ENCODE measurements around the gene MCF2L.
"Not testable (repeated sequence)": the region's sequence is repeated elsewhere in the genome, so short reads cannot be mapped to it uniquely, and the experiment has no call there.

MCF2L gene

DNA sequence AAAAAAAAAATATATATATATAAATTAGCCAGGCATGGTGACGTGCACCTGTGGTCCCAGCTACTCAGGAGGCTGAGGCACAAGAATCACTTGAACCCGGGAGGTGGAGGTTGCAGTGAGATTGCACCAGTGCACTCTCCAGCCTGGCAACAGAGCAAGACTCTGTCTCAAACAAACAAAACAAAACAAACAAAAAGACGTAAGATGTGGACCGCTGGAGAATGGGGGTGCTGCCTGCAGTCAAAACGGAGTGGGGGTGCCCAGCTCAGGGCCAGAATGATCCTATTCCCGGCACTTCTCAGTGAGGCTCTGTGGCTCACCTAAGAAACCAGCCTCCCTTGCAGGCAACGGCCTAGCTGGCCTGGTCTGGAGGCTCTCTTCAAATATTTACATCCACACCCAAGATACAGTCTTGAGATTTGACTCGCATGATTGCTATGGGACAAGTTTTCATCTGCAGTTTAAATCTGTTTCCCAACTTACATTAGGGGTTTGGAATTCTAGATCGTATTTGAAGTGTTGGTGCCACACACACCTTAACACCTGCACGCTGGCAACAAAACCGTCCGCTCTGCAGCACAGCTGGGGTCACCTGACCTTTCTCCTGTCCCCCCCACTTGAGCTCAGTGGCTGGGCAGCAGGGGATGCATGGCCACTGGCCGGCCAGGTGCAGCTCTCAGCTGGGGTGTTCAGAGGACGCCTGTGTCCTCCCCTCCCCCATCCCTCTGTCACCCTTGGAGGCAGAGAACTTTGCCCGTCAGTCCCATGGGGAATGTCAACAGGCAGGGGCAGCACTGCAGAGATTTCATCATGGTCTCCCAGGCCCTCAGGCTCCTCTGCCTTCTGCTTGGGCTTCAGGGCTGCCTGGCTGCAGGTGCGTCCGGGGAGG lies 136.3 kb downstream of the MCF2L start, which contains the start of gene F7:
Gene F7 (plus strand): TSS at position 760 of the 889 bp plus-strand sequence. CDS start 51 bp downstream, at position 811.
- TF ChIP-seq PPARA (CRISPR knock-in tag; IDR thresholded peaks at IDR 0.05; ENCODE audit: borderline replicate concordance) (no peak), BACH2 (CRISPR knock-in tag; IDR thresholded peaks at IDR 0.05; ENCODE audit: borderline replicate concordance) (no peak), TOX (CRISPR knock-in tag; IDR thresholded peaks at IDR 0.05; ENCODE audit: borderline replicate concordance) (no peak), RARB (CRISPR knock-in tag; IDR thresholded peaks at IDR 0.05) (no peak), ZNF70 (CRISPR knock-in tag; IDR thresholded peaks at IDR 0.05) (no peak)
- ATAC-seq = peak; percentile 33; the same call in 2 of the 3 replicates

DNA sequence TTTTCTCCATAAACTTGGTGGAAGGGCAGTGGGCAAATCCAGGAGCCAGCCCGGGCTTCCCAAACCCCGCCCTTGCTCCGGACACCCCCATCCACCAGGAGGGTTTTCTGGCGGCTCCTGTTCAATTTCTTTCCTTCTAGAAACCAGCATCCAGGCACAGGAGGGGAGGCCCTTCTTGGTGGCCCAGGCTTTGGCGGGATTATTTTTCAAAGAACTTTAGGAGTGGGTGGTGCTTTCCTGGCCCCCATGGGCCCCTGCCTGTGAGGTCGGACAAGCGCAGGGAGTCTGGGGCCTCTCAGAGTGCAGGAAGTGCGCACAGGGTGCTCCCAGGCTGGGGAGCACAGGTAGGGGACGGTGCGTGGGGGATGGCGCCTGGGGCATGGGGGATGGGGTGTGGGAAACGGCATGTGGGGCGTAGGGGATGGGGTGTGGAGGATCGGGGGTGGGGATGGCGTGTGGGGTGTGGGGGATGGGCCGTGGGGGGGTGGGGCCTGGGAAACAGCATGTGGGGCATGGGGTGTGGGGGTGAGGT lies 137.0 kb downstream of the MCF2L start:
- no peak for ATAC-seq
- TF ChIP-seq TCF4 (CRISPR knock-in tag; IDR thresholded peaks at IDR 0.05; ENCODE audit: borderline replicate concordance) (no peak), OSR1 (CRISPR knock-in tag; IDR thresholded peaks at IDR 0.05) (no peak), ZNF70 (CRISPR knock-in tag; IDR thresholded peaks at IDR 0.05) (no peak)

DNA sequence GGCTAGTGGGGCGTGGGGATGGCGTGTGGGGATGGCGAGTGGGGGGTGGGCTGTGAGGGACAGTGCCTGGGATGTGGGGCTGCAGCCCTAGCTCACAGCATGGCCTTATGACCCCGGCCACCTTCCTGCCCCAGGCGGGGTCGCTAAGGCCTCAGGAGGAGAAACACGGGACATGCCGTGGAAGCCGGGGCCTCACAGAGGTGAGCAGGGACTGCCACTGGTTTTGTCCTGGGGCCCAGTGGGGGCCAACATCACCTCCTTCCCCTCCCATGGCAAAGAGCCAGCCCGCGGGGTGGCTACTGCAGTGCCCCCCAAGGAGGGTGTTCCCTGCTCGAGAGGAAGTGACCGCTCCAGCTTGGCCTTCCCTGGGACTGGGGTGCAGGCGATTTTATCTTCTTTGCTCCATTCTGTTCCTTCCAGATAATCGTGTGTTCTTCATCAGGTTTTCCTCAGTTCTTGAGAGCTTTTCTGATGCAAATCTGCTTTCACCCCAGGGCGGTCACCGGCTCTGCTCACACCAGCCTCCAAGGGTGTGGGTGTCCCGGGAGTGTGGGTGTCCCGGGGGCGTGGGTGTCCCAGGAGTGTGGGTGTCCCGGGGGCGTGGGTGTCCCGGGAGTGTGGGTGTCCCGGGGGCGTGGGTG lies 137.8 kb downstream of the MCF2L start:
- no peak for TF ChIP-seq TOX (CRISPR knock-in tag; IDR thresholded peaks at IDR 0.05; ENCODE audit: borderline replicate concordance)
- TF ChIP-seq RARB (CRISPR knock-in tag; IDR thresholded peaks at IDR 0.05) = no peak
- no peak for TF ChIP-seq ZFP30 (CRISPR knock-in tag; IDR thresholded peaks at IDR 0.05)
- TF ChIP-seq ARNTL (CRISPR knock-in tag; IDR thresholded peaks at IDR 0.05; ENCODE audit: borderline replicate concordance, low read depth) = no peak
- TF ChIP-seq, protein P1, sequence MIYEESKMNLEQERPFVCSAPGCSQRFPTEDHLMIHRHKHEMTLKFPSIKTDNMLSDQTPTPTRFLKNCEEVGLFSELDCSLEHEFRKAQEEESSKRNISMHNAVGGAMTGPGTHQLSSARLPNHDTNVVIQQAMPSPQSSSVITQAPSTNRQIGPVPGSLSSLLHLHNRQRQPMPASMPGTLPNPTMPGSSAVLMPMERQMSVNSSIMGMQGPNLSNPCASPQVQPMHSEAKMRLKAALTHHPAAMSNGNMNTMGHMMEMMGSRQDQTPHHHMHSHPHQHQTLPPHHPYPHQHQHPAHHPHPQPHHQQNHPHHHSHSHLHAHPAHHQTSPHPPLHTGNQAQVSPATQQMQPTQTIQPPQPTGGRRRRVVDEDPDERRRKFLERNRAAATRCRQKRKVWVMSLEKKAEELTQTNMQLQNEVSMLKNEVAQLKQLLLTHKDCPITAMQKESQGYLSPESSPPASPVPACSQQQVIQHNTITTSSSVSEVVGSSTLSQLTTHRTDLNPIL (CRISPR knock-in tag; IDR thresholded peaks at IDR 0.05; ENCODE audit: low read depth) = no peak
- TF ChIP-seq SNAI2 (CRISPR knock-in tag; IDR thresholded peaks at IDR 0.05) = no peak
- no peak for TF ChIP-seq GLIS3 (CRISPR knock-in tag; IDR thresholded peaks at IDR 0.05)
- TF ChIP-seq TCF4 (CRISPR knock-in tag; IDR thresholded peaks at IDR 0.05; ENCODE audit: borderline replicate concordance) = no peak
- no peak for TF ChIP-seq OSR1 (CRISPR knock-in tag; IDR thresholded peaks at IDR 0.05)
- no peak for ATAC-seq

DNA sequence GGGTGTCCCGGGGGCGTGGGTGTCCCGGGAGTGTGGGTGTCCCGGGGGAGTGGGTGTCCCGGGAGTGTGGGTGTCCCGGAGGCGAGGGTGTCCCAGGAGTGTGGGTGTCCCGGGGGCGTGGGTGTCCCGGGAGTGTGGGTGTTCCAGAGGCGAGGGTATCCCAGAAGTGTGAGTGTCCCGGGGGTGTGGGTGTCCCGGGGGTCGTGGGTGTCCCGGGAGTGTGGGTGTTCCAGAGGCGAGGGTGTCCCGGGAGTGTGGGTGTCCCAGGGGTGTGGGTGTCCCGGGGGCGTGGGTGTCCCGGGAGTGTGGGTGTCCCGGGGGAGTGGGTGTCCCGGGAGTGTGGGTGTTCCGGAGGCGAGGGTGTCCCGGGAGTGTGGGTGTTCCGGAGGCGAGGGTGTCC lies 139.5 kb downstream of the MCF2L start:
- ATAC-seq = not testable (repeated sequence)

DNA sequence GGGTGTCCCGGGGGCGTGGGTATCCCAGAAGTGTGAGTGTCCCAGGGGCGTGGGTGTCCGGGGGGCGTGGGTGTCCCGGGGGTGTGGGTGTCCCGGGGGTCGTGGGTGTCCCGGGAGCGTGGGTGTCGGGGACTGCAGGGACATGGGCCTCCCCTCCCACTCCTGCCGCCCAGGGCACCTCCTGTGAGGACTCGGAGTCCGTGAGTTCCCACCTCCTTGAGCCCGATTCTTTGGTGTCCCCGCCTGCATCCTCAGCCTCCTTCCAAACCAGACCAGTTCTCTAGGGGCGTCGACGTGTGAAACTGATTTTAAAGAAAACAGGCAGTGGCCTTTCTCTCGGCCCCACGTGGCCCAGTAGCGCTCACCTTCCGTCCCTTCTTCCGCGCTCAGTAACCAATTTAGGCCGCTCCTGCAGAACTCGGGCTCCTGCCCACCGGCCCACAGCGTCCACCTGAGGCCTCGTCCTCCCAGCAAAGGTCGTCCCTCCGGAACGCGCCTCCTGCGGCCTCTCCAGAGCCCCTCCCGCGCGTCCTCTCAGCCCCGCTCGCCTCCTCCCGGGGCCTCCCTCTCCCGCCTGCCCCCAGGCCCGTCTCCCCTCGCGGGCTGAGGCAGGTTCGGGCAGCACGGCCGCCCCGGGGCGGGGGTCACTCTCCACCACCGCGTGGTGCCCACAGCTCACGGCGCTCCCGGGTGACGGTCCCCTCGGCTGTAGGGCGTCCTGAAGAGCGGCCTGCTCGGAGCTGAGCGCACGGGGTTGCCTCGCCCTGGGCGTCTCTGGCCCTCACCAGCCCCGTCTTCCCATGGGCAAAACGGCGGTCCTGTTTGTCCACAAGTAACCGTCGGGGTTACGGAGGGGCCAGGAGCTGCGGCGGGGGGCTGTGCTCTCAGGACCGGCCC lies 140.4 kb downstream of the MCF2L start:
- TF ChIP-seq ZFP30 (CRISPR knock-in tag; IDR thresholded peaks at IDR 0.05) (no peak), RARB (CRISPR knock-in tag; IDR thresholded peaks at IDR 0.05) (no peak), ZC3H10 (CRISPR knock-in tag; IDR thresholded peaks at IDR 0.05) (no peak), ZNF565 (CRISPR knock-in tag; conservative IDR thresholded peaks at IDR 0.05; ENCODE audit: low read depth) (no peak), BACH2 (CRISPR knock-in tag; IDR thresholded peaks at IDR 0.05; ENCODE audit: borderline replicate concordance) (no peak), OSR1 (CRISPR knock-in tag; IDR thresholded peaks at IDR 0.05) (no peak), ZFP3 (CRISPR knock-in tag; IDR thresholded peaks at IDR 0.05) (no peak), PPARA (CRISPR knock-in tag; IDR thresholded peaks at IDR 0.05; ENCODE audit: borderline replicate concordance) (no peak), SNAI2 (CRISPR knock-in tag; IDR thresholded peaks at IDR 0.05) (no peak), GLIS3 (CRISPR knock-in tag; IDR thresholded peaks at IDR 0.05) (no peak), ZNF70 (CRISPR knock-in tag; IDR thresholded peaks at IDR 0.05) (no peak), ARNTL (CRISPR knock-in tag; IDR thresholded peaks at IDR 0.05; ENCODE audit: borderline replicate concordance, low read depth) (no peak), ISL1 (CRISPR knock-in tag; IDR thresholded peaks at IDR 0.05) (no peak)
- TF ChIP-seq, protein P2, sequence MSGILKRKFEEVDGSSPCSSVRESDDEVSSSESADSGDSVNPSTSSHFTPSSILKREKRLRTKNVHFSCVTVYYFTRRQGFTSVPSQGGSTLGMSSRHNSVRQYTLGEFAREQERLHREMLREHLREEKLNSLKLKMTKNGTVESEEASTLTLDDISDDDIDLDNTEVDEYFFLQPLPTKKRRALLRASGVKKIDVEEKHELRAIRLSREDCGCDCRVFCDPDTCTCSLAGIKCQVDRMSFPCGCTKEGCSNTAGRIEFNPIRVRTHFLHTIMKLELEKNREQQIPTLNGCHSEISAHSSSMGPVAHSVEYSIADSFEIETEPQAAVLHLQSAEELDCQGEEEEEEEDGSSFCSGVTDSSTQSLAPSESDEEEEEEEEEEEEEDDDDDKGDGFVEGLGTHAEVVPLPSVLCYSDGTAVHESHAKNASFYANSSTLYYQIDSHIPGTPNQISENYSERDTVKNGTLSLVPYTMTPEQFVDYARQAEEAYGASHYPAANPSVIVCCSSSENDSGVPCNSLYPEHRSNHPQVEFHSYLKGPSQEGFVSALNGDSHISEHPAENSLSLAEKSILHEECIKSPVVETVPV (CRISPR knock-in tag; IDR thresholded peaks at IDR 0.05) = no peak
- TF ChIP-seq, protein P3, sequence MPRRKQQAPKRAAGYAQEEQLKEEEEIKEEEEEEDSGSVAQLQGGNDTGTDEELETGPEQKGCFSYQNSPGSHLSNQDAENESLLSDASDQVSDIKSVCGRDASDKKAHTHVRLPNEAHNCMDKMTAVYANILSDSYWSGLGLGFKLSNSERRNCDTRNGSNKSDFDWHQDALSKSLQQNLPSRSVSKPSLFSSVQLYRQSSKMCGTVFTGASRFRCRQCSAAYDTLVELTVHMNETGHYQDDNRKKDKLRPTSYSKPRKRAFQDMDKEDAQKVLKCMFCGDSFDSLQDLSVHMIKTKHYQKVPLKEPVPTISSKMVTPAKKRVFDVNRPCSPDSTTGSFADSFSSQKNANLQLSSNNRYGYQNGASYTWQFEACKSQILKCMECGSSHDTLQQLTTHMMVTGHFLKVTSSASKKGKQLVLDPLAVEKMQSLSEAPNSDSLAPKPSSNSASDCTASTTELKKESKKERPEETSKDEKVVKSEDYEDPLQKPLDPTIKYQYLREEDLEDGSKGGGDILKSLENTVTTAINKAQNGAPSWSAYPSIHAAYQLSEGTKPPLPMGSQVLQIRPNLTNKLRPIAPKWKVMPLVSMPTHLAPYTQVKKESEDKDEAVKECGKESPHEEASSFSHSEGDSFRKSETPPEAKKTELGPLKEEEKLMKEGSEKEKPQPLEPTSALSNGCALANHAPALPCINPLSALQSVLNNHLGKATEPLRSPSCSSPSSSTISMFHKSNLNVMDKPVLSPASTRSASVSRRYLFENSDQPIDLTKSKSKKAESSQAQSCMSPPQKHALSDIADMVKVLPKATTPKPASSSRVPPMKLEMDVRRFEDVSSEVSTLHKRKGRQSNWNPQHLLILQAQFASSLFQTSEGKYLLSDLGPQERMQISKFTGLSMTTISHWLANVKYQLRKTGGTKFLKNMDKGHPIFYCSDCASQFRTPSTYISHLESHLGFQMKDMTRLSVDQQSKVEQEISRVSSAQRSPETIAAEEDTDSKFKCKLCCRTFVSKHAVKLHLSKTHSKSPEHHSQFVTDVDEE (CRISPR knock-in tag; IDR thresholded peaks at IDR 0.05) = no peak
- TF ChIP-seq, protein P1 (CRISPR knock-in tag; IDR thresholded peaks at IDR 0.05; ENCODE audit: low read depth) = no peak
- ATAC-seq = no peak
